HEK293T (cell line): ENCODE data around the gene OVOL2.

Experiments used
- ARNT ChIP-seq: fragments of 450-650 bp; IDR thresholded peaks from 2 replicates; pipeline ENCODE4 v1.6.1; 2017; ENCODE audit warnings: mild to moderate bottlenecking
- BHLHE40 ChIP-seq: fragments of 450-650 bp; IDR thresholded peaks from 2 replicates; pipeline ENCODE4 v1.6.1; 2016; ENCODE audit warnings: mild to moderate bottlenecking, moderate library complexity, borderline replicate concordance
- ELF4 ChIP-seq: fragments of 450-650 bp; IDR thresholded peaks from 2 replicates; pipeline ENCODE4 v1.6.1; 2017; ENCODE audit warnings: antibody characterized with exemption
- FOXA1 ChIP-seq: fragments of 450-650 bp; IDR thresholded peaks from 2 replicates; pipeline ENCODE4 v1.6.1; 2016; ENCODE audit warnings: mild to moderate bottlenecking
- FOXK2 ChIP-seq: fragments of 450-650 bp; IDR thresholded peaks from 2 replicates; pipeline ENCODE4 v1.6.1; 2016; ENCODE audit warnings: mild to moderate bottlenecking
- FOXM1 ChIP-seq: fragments of 450-650 bp; IDR thresholded peaks from 2 replicates; pipeline ENCODE4 v1.6.1; 2017; ENCODE audit warnings: mild to moderate bottlenecking, borderline replicate concordance
- HDGF ChIP-seq: fragments of 450-650 bp; IDR thresholded peaks from 2 replicates; pipeline ENCODE4 v1.6.1; 2017; ENCODE audit warnings: antibody characterized with exemption, borderline replicate concordance
- LEF1 ChIP-seq: fragments of 450-650 bp; IDR thresholded peaks from 2 replicates; pipeline ENCODE4 v1.6.1; 2017; ENCODE audit warnings: mild to moderate bottlenecking, borderline replicate concordance
- NFRKB ChIP-seq: fragments of 450-650 bp; IDR thresholded peaks from 2 replicates; pipeline ENCODE4 v1.6.1; 2016; ENCODE audit warnings: mild to moderate bottlenecking, moderate library complexity
- SP1 ChIP-seq: fragments of 450-650 bp; IDR thresholded peaks from 2 replicates; pipeline ENCODE4 v1.6.1; 2017
- SUZ12 ChIP-seq: fragments of 450-650 bp; IDR thresholded peaks from 2 replicates; pipeline ENCODE4 v1.6.1; 2016; ENCODE audit warnings: mild to moderate bottlenecking
- TARDBP ChIP-seq: fragments of 450-650 bp; IDR thresholded peaks from 2 replicates; pipeline ENCODE4 v1.6.1; 2016
- ZNF384 ChIP-seq: fragments of 450-650 bp; IDR thresholded peaks from 2 replicates; pipeline ENCODE4 v1.6.1; 2016
- TF ChIP-seq, protein P1 (sequence below): fragments of 450-650 bp; IDR thresholded peaks from 2 replicates; pipeline ENCODE4 v1.6.1; 2016

DNA sequence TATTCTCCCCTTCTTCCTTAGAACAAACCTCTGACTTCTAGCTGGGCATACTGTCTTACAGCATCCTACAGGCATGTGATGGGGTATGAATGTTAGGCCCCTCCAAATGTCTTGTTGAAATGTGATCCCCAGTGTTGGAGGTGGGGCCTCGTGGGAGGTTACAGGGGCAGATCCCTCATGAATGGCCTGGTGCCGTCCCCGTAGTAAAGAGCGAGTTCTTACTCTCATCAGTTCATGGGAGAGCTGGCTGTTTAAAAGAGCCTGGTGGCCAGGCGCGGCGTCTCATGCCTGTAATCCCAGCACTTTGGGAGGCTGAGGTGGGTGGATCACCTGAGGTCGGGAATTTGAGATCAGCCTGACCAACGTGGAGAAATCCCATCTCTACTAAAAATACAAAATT lies 15.5 kb downstream of the OVOL2 start:
- no peak for TF ChIP-seq NFRKB
- no peak for TF ChIP-seq FOXA1
- TF ChIP-seq, protein P1, sequence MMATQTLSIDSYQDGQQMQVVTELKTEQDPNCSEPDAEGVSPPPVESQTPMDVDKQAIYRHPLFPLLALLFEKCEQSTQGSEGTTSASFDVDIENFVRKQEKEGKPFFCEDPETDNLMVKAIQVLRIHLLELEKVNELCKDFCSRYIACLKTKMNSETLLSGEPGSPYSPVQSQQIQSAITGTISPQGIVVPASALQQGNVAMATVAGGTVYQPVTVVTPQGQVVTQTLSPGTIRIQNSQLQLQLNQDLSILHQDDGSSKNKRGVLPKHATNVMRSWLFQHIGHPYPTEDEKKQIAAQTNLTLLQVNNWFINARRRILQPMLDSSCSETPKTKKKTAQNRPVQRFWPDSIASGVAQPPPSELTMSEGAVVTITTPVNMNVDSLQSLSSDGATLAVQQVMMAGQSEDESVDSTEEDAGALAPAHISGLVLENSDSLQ, result no peak
- no peak for TF ChIP-seq ARNT
- no peak for TF ChIP-seq FOXM1
- TF ChIP-seq SP1, result no peak
- TF ChIP-seq BHLHE40, result no peak
- no peak for TF ChIP-seq HDGF
- no peak for TF ChIP-seq SUZ12
- no peak for TF ChIP-seq ZNF384
- no peak for TF ChIP-seq TARDBP
- TF ChIP-seq FOXK2, result no peak
- TF ChIP-seq LEF1, result no peak
- TF ChIP-seq ELF4, result no peak
